ACC112 (cell line): ENCODE data around the gene LRRTM4.

Experiments
- H2AFZ ChIP-seq: fragments of 200-600 bp; sonication (generic); one replicate; pipeline ENCODE4 v1.6.0; 2017; ENCODE audit warnings: antibody characterized with exemption, low read length; ENCODE audit not compliant: unreplicated experiment
- H3K27ac ChIP-seq: fragments of 200-600 bp; sonication (generic); 2 replicates; pipeline ENCODE4 v1.5.1; 2014; ENCODE audit warnings: low read depth, mild to moderate bottlenecking, antibody characterized with exemption, low read length, moderate library complexity
- H3K27me3 ChIP-seq: fragments of 200-600 bp; sonication (generic); 2 replicates; pipeline ENCODE4 v1.6.1; 2014; ENCODE audit warnings: mild to moderate bottlenecking, antibody characterized with exemption, low read length, moderate library complexity, mixed read lengths; ENCODE audit not compliant: insufficient read depth
- H3K36me3 ChIP-seq: fragments of 200-600 bp; sonication (generic); 2 replicates; pipeline ENCODE4 v1.6.1; 2016; ENCODE audit warnings: mild to moderate bottlenecking, antibody characterized with exemption, low read length, moderate library complexity, mixed read lengths; ENCODE audit not compliant: insufficient read depth
- H3K4me1 ChIP-seq: fragments of 200-600 bp; sonication (generic); one replicate; pipeline ENCODE4 v1.6.1; 2016; ENCODE audit warnings: low read length, mixed read lengths; ENCODE audit not compliant: insufficient read depth, unreplicated experiment, control insufficient read depth
- H3K4me3 ChIP-seq: fragments of 200-600 bp; sonication (generic); 2 replicates; pipeline ENCODE4 v1.5.1; 2014; ENCODE audit warnings: mild to moderate bottlenecking, low read depth, low read length
- H3K79me2 ChIP-seq: fragments of 200-600 bp; sonication (generic); one replicate; pipeline ENCODE4 v1.6.0; 2016; ENCODE audit warnings: low read length; ENCODE audit not compliant: control insufficient read depth, unreplicated experiment, insufficient read depth

LRRTM4 gene

DNA sequence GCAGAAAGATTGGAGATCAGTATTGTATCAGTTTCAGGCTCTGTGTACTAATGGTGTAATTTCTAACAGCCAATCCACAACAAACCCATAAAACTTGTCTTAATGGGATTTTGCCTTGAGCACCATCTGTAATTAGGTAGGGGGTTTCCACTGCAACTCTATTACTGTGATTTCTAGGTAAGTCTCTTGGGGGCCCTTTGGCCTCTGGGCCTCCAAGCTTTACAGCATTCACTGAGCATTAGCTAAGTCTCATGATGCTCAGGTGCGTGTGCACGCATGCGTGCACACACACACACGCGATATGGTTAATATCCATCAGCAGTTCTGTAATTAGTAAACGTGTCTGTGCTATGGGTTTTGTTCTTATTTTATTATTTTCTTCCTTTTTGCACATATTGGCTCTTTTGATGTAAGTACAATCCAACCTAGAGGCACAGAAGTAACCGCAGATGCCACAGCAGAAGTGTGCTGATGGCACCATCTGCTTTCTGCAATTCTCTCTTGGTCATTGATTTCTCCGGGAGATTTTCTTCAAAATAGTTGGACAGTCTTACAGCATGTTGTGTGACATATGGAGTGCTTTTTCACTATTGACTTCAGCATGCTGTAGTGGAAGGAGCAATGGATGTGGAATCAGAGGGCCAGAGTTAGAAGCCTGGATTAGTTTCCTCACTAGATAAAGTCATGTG is 592.0 kb downstream of the LRRTM4 start:
- no peak overlapping the region for H3K4me3 ChIP-seq
- H3K27me3 ChIP-seq = no peaks in the 10 kb centered on the region
- no peak overlapping the region for H3K27ac ChIP-seq
- no peaks in the 10 kb centered on the region for H3K79me2 ChIP-seq
- no peak overlapping the region for H2AFZ ChIP-seq
- no peaks in the 10 kb centered on the region for H3K4me1 ChIP-seq
- no peaks in the 10 kb centered on the region for H3K36me3 ChIP-seq

DNA sequence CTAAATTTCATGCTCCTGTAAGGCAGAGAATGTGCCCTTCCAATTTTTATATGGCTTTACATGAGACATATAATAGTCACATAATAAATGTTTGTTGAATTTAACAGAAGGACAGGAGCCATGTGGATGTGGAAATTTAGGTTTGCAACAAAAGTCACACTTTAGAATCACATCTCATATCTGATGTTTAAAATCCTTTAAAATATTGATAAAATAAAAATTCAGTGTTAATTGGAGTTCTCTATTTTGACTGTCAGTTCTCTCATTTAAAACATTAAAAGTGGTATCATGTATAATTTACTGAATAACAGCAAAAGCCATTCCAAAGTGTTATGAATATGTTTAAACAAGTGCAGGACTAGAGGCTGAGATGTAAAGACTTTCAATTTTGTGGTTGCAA is 594.1 kb downstream of the LRRTM4 start:
- no peak overlapping the region for H3K4me3 ChIP-seq
- no peaks in the 10 kb centered on the region for H3K36me3 ChIP-seq
- no peaks in the 10 kb centered on the region for H3K4me1 ChIP-seq
- no peaks in the 10 kb centered on the region for H3K27me3 ChIP-seq
- no peak overlapping the region for H2AFZ ChIP-seq
- no peak overlapping the region for H3K27ac ChIP-seq
- H3K79me2 ChIP-seq = no peaks in the 10 kb centered on the region

- Histone ChIP-seq H3K79me2 (no peaks in the 10 kb centered on the region), H3K4me3 (no peak overlapping the region), H3K36me3 (no peaks in the 10 kb centered on the region), H3K4me1 (no peaks in the 10 kb centered on the region), H3K27me3 (no peaks in the 10 kb centered on the region), H3K27ac (no peak overlapping the region), H2AFZ (no peak overlapping the region)
Observed at GRCh38 chr2:76921006-76921405, 601.2 kb downstream of the LRRTM4 start.

GRCh38 chr2:76895469-76895868 is 626.7 kb downstream of the LRRTM4 start:
- H3K4me3 ChIP-seq = no peak overlapping the region
- H3K27ac ChIP-seq = no peak overlapping the region
- no peak overlapping the region for H2AFZ ChIP-seq
- H3K4me1 ChIP-seq = no peaks in the 10 kb centered on the region
- no peaks in the 10 kb centered on the region for H3K27me3 ChIP-seq
- no peaks in the 10 kb centered on the region for H3K36me3 ChIP-seq
- H3K79me2 ChIP-seq = no peaks in the 10 kb centered on the region

DNA sequence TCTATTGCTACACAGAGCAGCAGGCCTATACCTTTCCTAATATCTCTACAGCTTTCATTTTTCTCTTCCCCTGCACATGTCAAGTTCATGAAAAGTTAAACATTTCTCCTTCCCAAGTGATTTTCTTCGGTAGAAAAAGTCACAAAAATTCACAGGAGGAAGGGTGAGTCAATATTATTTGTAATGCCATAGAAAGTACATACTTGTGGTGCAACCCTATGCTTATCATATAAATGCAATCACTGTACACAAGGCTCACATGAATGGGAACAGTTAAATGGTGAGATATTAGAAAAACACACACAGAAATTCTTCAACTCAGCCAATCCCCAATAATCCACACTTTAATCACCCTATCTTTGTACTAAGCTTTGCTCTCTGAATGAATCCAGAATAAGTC is 651.6 kb downstream of the LRRTM4 start:
- no peaks in the 10 kb centered on the region for H3K4me1 ChIP-seq
- no peaks in the 10 kb centered on the region for H3K36me3 ChIP-seq
- H2AFZ ChIP-seq = no peak overlapping the region
- no peaks in the 10 kb centered on the region for H3K79me2 ChIP-seq
- H3K27ac ChIP-seq = peak overlapping the region; percentile 13; the same call in 1 of the 2 replicates
- no peaks in the 10 kb centered on the region for H3K27me3 ChIP-seq
- H3K4me3 ChIP-seq = no peak overlapping the region

DNA sequence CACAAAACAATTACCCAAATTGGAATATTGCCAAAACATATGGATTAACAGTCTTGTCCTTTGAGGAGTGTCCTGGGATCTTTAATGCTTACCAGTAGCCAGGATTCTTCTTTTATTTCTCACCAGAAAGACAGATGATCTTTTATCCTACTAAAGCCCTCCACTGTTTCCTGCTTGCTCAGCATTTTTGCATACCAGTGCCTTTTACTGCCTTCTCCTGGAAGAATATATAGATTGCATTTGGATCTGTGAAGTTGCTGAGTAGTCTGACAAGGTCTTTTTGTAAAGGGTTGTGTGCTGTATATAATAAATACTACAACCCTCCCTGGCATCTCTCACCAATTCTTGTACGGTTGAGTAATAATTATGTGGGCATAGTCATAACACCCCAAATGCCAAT is 652.2 kb downstream of the LRRTM4 start:
- Histone ChIP-seq H3K27me3 (no peaks in the 10 kb centered on the region), H3K4me3 (no peak overlapping the region), H3K4me1 (no peaks in the 10 kb centered on the region), H3K36me3 (no peaks in the 10 kb centered on the region), H3K79me2 (no peaks in the 10 kb centered on the region), H2AFZ (no peak overlapping the region), H3K27ac (peak overlapping the region; percentile 13; the same call in 1 of the 2 replicates)

GRCh38 chr2:76867854-76868253 is 654.3 kb downstream of the LRRTM4 start:
- H3K27ac ChIP-seq = peak overlapping the region; percentile 47; the same call in 1 of the 2 replicates
- no peak overlapping the region for H3K4me3 ChIP-seq
- no peaks in the 10 kb centered on the region for H3K4me1 ChIP-seq
- no peak overlapping the region for H2AFZ ChIP-seq
- H3K79me2 ChIP-seq = no peaks in the 10 kb centered on the region
- no peaks in the 10 kb centered on the region for H3K27me3 ChIP-seq
- H3K36me3 ChIP-seq = no peaks in the 10 kb centered on the region

DNA sequence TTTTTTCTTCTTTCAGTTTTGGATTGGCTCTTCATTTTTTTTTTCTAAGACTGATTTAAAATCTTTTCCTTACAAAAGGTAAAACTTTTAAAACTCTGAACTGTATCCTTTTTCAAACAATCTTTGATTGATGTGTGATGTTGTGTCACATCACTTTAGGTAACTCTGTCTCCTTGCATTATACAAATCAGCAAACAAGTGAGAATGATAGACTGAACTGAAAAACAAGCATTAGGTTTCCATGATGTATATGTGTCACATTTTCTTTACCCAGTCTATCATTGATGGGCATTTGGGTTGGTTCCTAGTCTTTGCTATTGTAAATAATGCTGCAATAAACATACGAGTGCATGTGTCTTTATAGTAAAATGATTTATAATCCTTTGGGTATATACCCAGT is 655.7 kb downstream of the LRRTM4 start:
- no peaks in the 10 kb centered on the region for H3K79me2 ChIP-seq
- no peak overlapping the region for H3K4me3 ChIP-seq
- no peaks in the 10 kb centered on the region for H3K4me1 ChIP-seq
- H2AFZ ChIP-seq = no peak overlapping the region
- no peaks in the 10 kb centered on the region for H3K36me3 ChIP-seq
- no peak overlapping the region for H3K27ac ChIP-seq
- no peaks in the 10 kb centered on the region for H3K27me3 ChIP-seq

DNA sequence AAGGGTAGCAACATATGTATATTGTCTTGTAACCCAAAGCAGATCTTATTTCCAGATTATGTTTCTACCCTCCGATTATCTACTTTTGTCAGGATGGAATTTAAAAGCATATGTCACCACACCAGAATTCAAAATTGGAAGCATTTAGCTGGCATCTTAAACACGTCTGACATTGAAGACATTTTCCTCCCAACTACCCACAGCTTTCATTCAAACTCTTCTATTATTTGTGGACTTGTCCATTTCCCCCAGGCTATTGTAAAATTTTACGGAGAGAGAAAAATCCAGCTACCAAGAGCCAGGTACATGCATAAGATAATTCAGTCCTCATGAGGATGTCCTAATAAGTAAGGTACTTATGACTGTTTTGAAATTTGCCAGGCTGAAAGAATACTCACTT is 659.3 kb downstream of the LRRTM4 start:
- H3K27ac ChIP-seq = no peak overlapping the region
- H3K27me3 ChIP-seq = no peaks in the 10 kb centered on the region
- no peaks in the 10 kb centered on the region for H3K36me3 ChIP-seq
- H3K79me2 ChIP-seq = no peaks in the 10 kb centered on the region
- no peak overlapping the region for H2AFZ ChIP-seq
- no peak overlapping the region for H3K4me3 ChIP-seq
- no peaks in the 10 kb centered on the region for H3K4me1 ChIP-seq

GRCh38 chr2:76861708-76862107 is 660.5 kb downstream of the LRRTM4 start:
- Histone ChIP-seq H3K36me3 (no peaks in the 10 kb centered on the region), H3K27ac (no peak overlapping the region)

GRCh38 chr2:76851000-76851399 is 671.2 kb downstream of the LRRTM4 start:
- H3K4me3 ChIP-seq = no peak overlapping the region
- no peak overlapping the region for H3K27ac ChIP-seq
- H3K79me2 ChIP-seq = no peaks in the 10 kb centered on the region
- no peaks in the 10 kb centered on the region for H3K4me1 ChIP-seq
- H3K27me3 ChIP-seq = no peaks in the 10 kb centered on the region
- H2AFZ ChIP-seq = no peak overlapping the region
- H3K36me3 ChIP-seq = no peaks in the 10 kb centered on the region

More at GRCh38 chr2:76861708-76862107, 660.5 kb downstream of the LRRTM4 start:
- Histone ChIP-seq H2AFZ (no peak overlapping the region), H3K4me1 (no peaks in the 10 kb centered on the region), H3K27me3 (no peaks in the 10 kb centered on the region), H3K4me3 (no peak overlapping the region), H3K79me2 (no peaks in the 10 kb centered on the region)
